Glutamatergic neuron (in vitro differentiated cells): Measurements from ENCODE around the gene ELOVL6. TPM values are rescaled to one million over a fixed set of nuclear protein-coding genes. Genes with fewer than 3 reads are reported as not detected.

Experiments
- DNase-seq: peaks from one replicate; pipeline ENCODE4 v3.0.0; 2022
- H3K27ac Mint-ChIP-seq: one replicate; pipeline ENCODE4 v1.8.0; 2020; ENCODE audit warnings: mild to moderate bottlenecking, mixed read lengths, inconsistent platforms; ENCODE audit not compliant: unreplicated experiment
- H3K27me3 Mint-ChIP-seq: one replicate; pipeline ENCODE4 v1.8.0; 2020; ENCODE audit warnings: mild to moderate bottlenecking, moderate library complexity, mixed read lengths, inconsistent platforms; ENCODE audit not compliant: unreplicated experiment
- H3K36me3 Mint-ChIP-seq: one replicate; pipeline ENCODE4 v1.8.0; 2020; ENCODE audit warnings: mild to moderate bottlenecking, mixed read lengths, inconsistent platforms; ENCODE audit not compliant: unreplicated experiment
- H3K4me1 Mint-ChIP-seq: one replicate; pipeline ENCODE4 v1.8.0; 2020; ENCODE audit warnings: mild to moderate bottlenecking, low read depth, mixed read lengths, inconsistent platforms; ENCODE audit not compliant: unreplicated experiment
- H3K4me3 Mint-ChIP-seq: one replicate; pipeline ENCODE4 v1.8.0; 2020; ENCODE audit warnings: mild to moderate bottlenecking, mixed read lengths, inconsistent platforms; ENCODE audit not compliant: unreplicated experiment
- H3K9me3 Mint-ChIP-seq: one replicate; pipeline ENCODE4 v1.8.0; 2020; ENCODE audit warnings: mild to moderate bottlenecking, moderate library complexity, mixed read lengths, inconsistent platforms; ENCODE audit not compliant: unreplicated experiment
- CTCF ChIP-seq: fragments of 200-600 bp; sonication (generic); IDR thresholded peaks from one replicate; pipeline ENCODE4 v1.5.0; 2021; ENCODE audit not compliant: partially characterized antibody, unreplicated experiment
- total RNA-seq: library from RNA; stranded (reverse); fragmentation: NEBNext Ultra II Directional; extraction: Animal tissue kit (Norgen Biotek cat#: 25700); gene quantifications from one replicate; pipeline ENCODE4 v1.2.1, GENCODE V29; 2021; ENCODE audit not compliant: unreplicated experiment

Gene ELOVL6
- total RNA-seq, 1 donor from 2014 or later = 60.1 TPM

DNA sequence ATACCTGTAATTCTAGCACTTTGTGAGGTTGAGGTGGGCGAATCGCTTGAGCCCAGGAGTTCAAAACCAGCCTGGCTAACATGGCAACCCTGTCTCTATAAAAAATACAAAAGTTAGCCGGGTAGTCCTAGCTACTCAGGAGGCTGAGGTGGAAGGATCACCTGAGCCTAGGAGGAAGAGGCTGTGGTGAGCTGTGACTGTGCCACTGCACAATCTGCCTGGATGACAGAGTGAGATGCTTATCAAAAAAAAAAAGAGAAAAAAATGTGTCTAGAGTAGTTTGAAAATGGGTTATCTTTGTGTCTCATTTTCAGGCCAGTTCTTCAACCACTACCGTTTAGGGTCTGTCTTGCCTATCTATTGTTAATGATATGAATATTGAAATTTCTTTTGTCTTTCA is 187.6 kb downstream of the ELOVL6 start:
- no peaks in the 10 kb centered on the region for H3K27me3 Mint-ChIP-seq
- H3K4me1 Mint-ChIP-seq = peaks cover 3% of the 10 kb centered on the region
- no peaks in the 10 kb centered on the region for H3K9me3 Mint-ChIP-seq
- no peak overlapping the region for H3K27ac Mint-ChIP-seq
- DNase-seq = no peak
- H3K36me3 Mint-ChIP-seq = no peaks in the 10 kb centered on the region
- no peak for TF ChIP-seq CTCF
- no peak overlapping the region for H3K4me3 Mint-ChIP-seq

GRCh38 chr4:110009550-110009949 is 188.9 kb downstream of the ELOVL6 start:
- no peak for TF ChIP-seq CTCF
- H3K36me3 Mint-ChIP-seq = no peaks in the 10 kb centered on the region
- peaks cover 3% of the 10 kb centered on the region for H3K4me1 Mint-ChIP-seq
- no peaks in the 10 kb centered on the region for H3K9me3 Mint-ChIP-seq
- H3K4me3 Mint-ChIP-seq = no peak overlapping the region
- no peak overlapping the region for H3K27ac Mint-ChIP-seq
- no peaks in the 10 kb centered on the region for H3K27me3 Mint-ChIP-seq
- DNase-seq = no peak

DNA sequence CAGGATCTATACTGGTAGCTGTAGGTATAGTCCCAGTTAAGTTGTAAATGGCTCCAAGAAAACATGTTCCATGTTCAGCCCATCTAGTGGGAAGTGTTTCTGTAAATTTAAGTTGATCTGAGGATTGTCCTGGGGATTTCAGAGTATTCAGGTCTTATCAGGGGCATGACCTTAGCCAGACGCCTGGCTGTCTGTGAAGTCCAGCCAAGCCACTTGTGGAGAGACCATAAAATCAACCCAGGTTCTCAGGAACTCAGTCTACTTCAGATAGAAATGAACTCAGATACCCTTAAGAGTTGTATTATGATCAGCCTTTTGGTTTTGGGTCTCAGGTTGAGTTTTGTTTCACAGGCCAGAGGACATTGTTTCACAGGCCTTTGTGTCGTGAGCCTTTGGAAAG is 189.9 kb downstream of the ELOVL6 start:
- Mint-ChIP-seq H3K36me3 (no peaks in the 10 kb centered on the region), H3K9me3 (no peaks in the 10 kb centered on the region), H3K4me3 (no peak overlapping the region), H3K4me1 (peaks cover 3% of the 10 kb centered on the region), H3K27me3 (no peaks in the 10 kb centered on the region), H3K27ac (no peak overlapping the region)
- no peak for DNase-seq
- no peak for TF ChIP-seq CTCF

DNA sequence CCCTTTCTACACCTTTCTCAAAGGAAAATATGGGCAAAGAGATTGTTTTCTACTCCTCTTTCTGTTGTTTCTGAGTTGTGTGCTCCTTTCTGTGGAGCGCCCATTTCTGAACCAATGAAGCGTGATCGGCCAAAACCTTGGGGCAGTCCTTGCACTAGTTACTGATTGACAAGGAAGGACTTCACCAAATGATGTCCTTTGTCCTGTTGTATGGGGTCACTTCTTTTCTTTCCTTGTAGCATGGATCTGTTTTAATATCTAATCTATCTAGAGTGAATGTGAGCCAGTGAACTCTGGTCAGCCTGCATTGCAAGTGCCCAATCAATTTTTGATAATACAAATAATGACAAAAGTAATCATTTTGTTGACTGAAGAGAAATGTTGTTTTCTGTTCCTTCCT is 191.2 kb downstream of the ELOVL6 start:
- H3K4me3 Mint-ChIP-seq = no peak overlapping the region
- H3K9me3 Mint-ChIP-seq = no peaks in the 10 kb centered on the region
- DNase-seq = no peak
- no peak overlapping the region for H3K27ac Mint-ChIP-seq
- no peaks in the 10 kb centered on the region for H3K36me3 Mint-ChIP-seq
- no peak for TF ChIP-seq CTCF
- H3K27me3 Mint-ChIP-seq = no peaks in the 10 kb centered on the region
- peaks cover 3% of the 10 kb centered on the region for H3K4me1 Mint-ChIP-seq

GRCh38 chr4:110005461-110006056 is 192.9 kb downstream of the ELOVL6 start:
- Mint-ChIP-seq H3K27ac (no peak overlapping the region), H3K27me3 (no peaks in the 10 kb centered on the region), H3K9me3 (no peaks in the 10 kb centered on the region), H3K4me3 (no peak overlapping the region), H3K4me1 (peaks cover 3% of the 10 kb centered on the region), H3K36me3 (no peaks in the 10 kb centered on the region)
- no peak for DNase-seq
- peak; percentile 69 for TF ChIP-seq CTCF
